K562 (cell line): ENCODE results near the gene ITPRIP. TPM values are rescaled to one million over a fixed set of nuclear protein-coding genes. Genes with fewer than 3 reads are reported as not detected.

Experiments used
- ARID1B ChIP-seq: fragments of 450-650 bp; IDR thresholded peaks from 2 replicates; pipeline ENCODE4 v1.6.1; 2016; ENCODE audit warnings: antibody characterized with exemption, mild to moderate bottlenecking, inconsistent platforms
- CBFA2T2 ChIP-seq: fragments of 450-650 bp; conservative IDR thresholded peaks from 2 replicates; pipeline ENCODE4 v1.6.1; 2017; ENCODE audit warnings: mild to moderate bottlenecking
- CCNT2 ChIP-seq: IDR thresholded peaks from 2 replicates; pipeline ENCODE4 v1.6.1; 2011; ENCODE audit warnings: borderline replicate concordance, low read depth, mild to moderate bottlenecking, moderate library complexity, mixed read lengths, low read length; ENCODE audit not compliant: insufficient read length; ENCODE audit errors: extremely low read depth
- CREM ChIP-seq: IDR thresholded peaks from 2 replicates; pipeline ENCODE4 v1.6.1; 2014; ENCODE audit warnings: antibody characterized with exemption, low read depth
- CSDE1 ChIP-seq, 2 experiments: fragments of 450-650 bp; IDR thresholded peaks; 2 replicates each; pipeline ENCODE4 v1.6.1; 2016; ENCODE audit warnings: mild to moderate bottlenecking in 1 of 2
- CXXC5 ChIP-seq: fragments of 250-450 bp; sonication (Bioruptor Pico); IDR thresholded peaks from 2 replicates; pipeline ENCODE4 v1.8.0; 2022; ENCODE audit warnings: inconsistent platforms, mild to moderate bottlenecking, moderate library complexity
- EGR1 ChIP-seq: fragments of 450-650 bp; conservative IDR thresholded peaks from 2 replicates; pipeline ENCODE4 v1.6.1; 2017; ENCODE audit warnings: mild to moderate bottlenecking
- ELF1 ChIP-seq: fragments of 200-800 bp; sonication (Bioruptor generic); IDR thresholded peaks from 2 replicates; pipeline ENCODE4 v1.6.1; 2016; ENCODE audit warnings: missing genetic modification characterization, missing compliant biosample characterization
- ETV1 ChIP-seq: fragments of 450-650 bp; conservative IDR thresholded peaks from 2 replicates; pipeline ENCODE4 v1.6.1; 2016; ENCODE audit warnings: missing genetic modification characterization, control low read depth, low read depth, missing compliant biosample characterization
- HDAC1 ChIP-seq, 2 experiments: fragments of 450-650 bp; IDR thresholded peaks; 2 replicates each; pipeline ENCODE4 v1.6.1; 2016 to 2017; ENCODE audit warnings: inconsistent platforms in 1 of 2, mild to moderate bottlenecking in 1 of 2, moderate library complexity in 1 of 2
- LEF1 ChIP-seq: fragments of 450-650 bp; IDR thresholded peaks from 2 replicates; pipeline ENCODE4 v1.6.1; 2016; ENCODE audit warnings: mild to moderate bottlenecking
- NR2F6 ChIP-seq: fragments of 450-650 bp; formaldehyde crosslinking; IDR thresholded peaks from 2 replicates; pipeline ENCODE4 v1.4.0; 2020; ENCODE audit warnings: mild to moderate bottlenecking
- PRDM10 ChIP-seq: fragments of 450-650 bp; IDR thresholded peaks from 2 replicates; pipeline ENCODE4 v1.6.1; 2018; ENCODE audit not compliant: partially characterized antibody
- PRPF4 ChIP-seq: fragments of 200-400 bp; formaldehyde crosslinking; IDR thresholded peaks from one replicate; pipeline ENCODE4 v1.6.1; 2017; ENCODE audit warnings: low read length, low read depth, mild to moderate bottlenecking; ENCODE audit not compliant: insufficient read depth, poor library complexity, severe bottlenecking
- PYGO2 ChIP-seq: fragments of 450-650 bp; IDR thresholded peaks from 2 replicates; pipeline ENCODE4 v1.6.1; 2016; ENCODE audit warnings: mild to moderate bottlenecking, missing genetic modification characterization, moderate library complexity, missing compliant biosample characterization
- RBM25 ChIP-seq: fragments of 200-400 bp; formaldehyde crosslinking; IDR thresholded peaks from 2 replicates; pipeline ENCODE4 v1.6.1; 2018; ENCODE audit warnings: low read length, low read depth, moderate library complexity; ENCODE audit not compliant: severe bottlenecking
- SRSF9 ChIP-seq: fragments of 200-400 bp; formaldehyde crosslinking; IDR thresholded peaks from 2 replicates; pipeline ENCODE4 v1.6.1; 2017; ENCODE audit warnings: low read depth, low read length, borderline replicate concordance
- TARDBP ChIP-seq: fragments of 450-650 bp; IDR thresholded peaks from 2 replicates; pipeline ENCODE4 v1.6.1; 2016
- XRCC5 ChIP-seq: fragments of 200-400 bp; formaldehyde crosslinking; IDR thresholded peaks from 2 replicates; pipeline ENCODE4 v1.6.1; 2017; ENCODE audit warnings: low read depth, mild to moderate bottlenecking, low read length
- ZBTB1 ChIP-seq: sonication (generic); formaldehyde crosslinking; IDR thresholded peaks from 2 replicates; pipeline ENCODE4 v1.8.1; 2023; ENCODE audit warnings: missing genetic modification reagents, low read depth, mild to moderate bottlenecking, borderline replicate concordance
- ZMIZ1 ChIP-seq, 2 experiments: fragments of 150-350 bp in 1 of 2; IDR thresholded peaks; 2 replicates each; pipeline ENCODE4 v1.6.1; 2012 to 2016; ENCODE audit warnings: low read depth in 2 of 2, low read length in 2 of 2, mild to moderate bottlenecking in 1 of 2, moderate library complexity in 1 of 2
- ZNF253 ChIP-seq: fragments of 250-450 bp; sonication (Bioruptor Pico); conservative IDR thresholded peaks from 2 replicates; pipeline ENCODE4 v1.6.1; 2021; ENCODE audit warnings: mild to moderate bottlenecking
- ZNF282 ChIP-seq: sonication (generic); formaldehyde crosslinking; IDR thresholded peaks from 2 replicates; pipeline ENCODE4 v1.8.1; 2023; ENCODE audit warnings: missing genetic modification reagents
- polyA plus RNA-seq, 8 experiments: library from polyadenylated mRNA; depleted of rRNA in 4 of 8; stranded (reverse) in 5 of 8; unstranded in 3 of 8; fragments of >200 nt; fragmentation: Nextera tagmentation in 2 of 8; fragmentation: Illumina TruSeq in 1 of 8; extraction: Ambion mirVana in 2 of 8; extraction: Trizol in 1 of 8; gene quantifications; 2 replicates each; pipeline versions ENCODE4 v1.2.1 to v1.2.3, GENCODE V29; 2011 to 2014; ENCODE audit warnings: inconsistent platforms in 1 of 8, missing spikeins in 1 of 8
- total RNA-seq, 7 experiments: library from RNA; depleted of rRNA in 6 of 7; stranded (reverse); fragments of >200 nt in 6 of 7; fragmentation: Illumina TruSeq in 2 of 7; extraction: Trizol in 2 of 7; gene quantifications; 2 replicates each; pipeline versions ENCODE4 v1.2.1 to v1.2.3, GENCODE V29; 2011 to 2021; ENCODE audit warnings: low replicate concordance in 1 of 7

ITPRIP gene
- total and polyA plus RNA-seq, 9 of the 15 experiments (the other 6 are each of a cell fraction or from before 2014, with no cell fraction given) = 4.4 to 28.5 (median 10.9) TPM

- TF ChIP-seq PYGO2 (tag) (no peak), CXXC5 (CRISPR knock-in tag) (peak; percentile 81), LEF1 (no peak), NR2F6 (CRISPR knock-in tag) (no peak), ZMIZ1 (IDR thresholded peaks at IDR 0.05; ENCODE audit: low read depth in 2 of 2, low read length in 2 of 2) (0 out of 4 replicates have a peak, but pooled peaks of 1 of the 2 experiments have one; percentile 65), ELF1 (tag) (0 out of 2 replicates have a peak, but pooled peaks have one; percentile 31), CSDE1 (IDR thresholded peaks at IDR 0.05) (peak in 1 of 2 experiments; percentile 85; a peak in 2 of 4 replicates), ARID1B (no peak), SRSF9 (no peak), XRCC5 (peak; percentile 48; the same call in 1 of the 2 replicates), ZNF282 (CRISPR knock-in tag) (no peak), HDAC1 (IDR thresholded peaks at IDR 0.05) (peak in 1 of 2 experiments; percentile 57; a peak in 1 of 4 replicates), CREM (peak; percentile 71), PRDM10 (no peak), RBM25 (no peak), ETV1 (tag) (peak; percentile 66), PRPF4 (no peak), CCNT2 (peak; percentile 48), EGR1 (peak; percentile 86), ZBTB1 (CRISPR knock-in tag) (no peak), TARDBP (no peak), CBFA2T2 (no peak), ZNF253 (CRISPR knock-in tag) (no peak)
These were observed 15.2 kb upstream of the ITPRIP start, which contains the start of gene CFAP58 (continued) for GRCh38 chr10:104353325-104354048.
